ENCODE measurements around the gene ARHGAP33. TPM values are rescaled to one million over a fixed set of nuclear protein-coding genes. Genes with fewer than 3 reads are reported as not detected.

Gene ARHGAP33
- polyA plus RNA-seq, 1 experiment: 1.2 TPM

- TF ChIP-seq CTCF (IDR thresholded peaks at IDR 0.05; ENCODE audit: low read depth, low read length): no peak
- no peak for DNase-seq (ENCODE audit: low read depth, low spot score)
- Histone ChIP-seq H3K9me3 (ENCODE audit: control insufficient read depth, insufficient read depth, low read length) (no peaks in the 10 kb centered on the region), H3K4me3 (ENCODE audit: low read depth, low read length) (no peak overlapping the region), H3K27ac (ENCODE audit: low read depth, low read length) (no peak overlapping the region), H3K27me3 (ENCODE audit: control insufficient read depth, insufficient read depth, low read length) (peaks cover 18% of the 10 kb centered on the region)
- ChIA-PET CTCF (no interaction called here), POLR2A (no interaction called here)
Observed at GRCh38 chr19:35813043-35813890, 37.9 kb downstream of the ARHGAP33 start.

- Histone ChIP-seq H3K9me3 (ENCODE audit: control insufficient read depth, insufficient read depth, low read length) (no peaks in the 10 kb centered on the region), H3K4me3 (ENCODE audit: low read depth, low read length) (no peak overlapping the region), H3K27ac (ENCODE audit: low read depth, low read length) (no peak overlapping the region), H3K27me3 (ENCODE audit: control insufficient read depth, insufficient read depth, low read length) (peaks cover 22% of the 10 kb centered on the region)
- no peak for DNase-seq (ENCODE audit: low read depth, low spot score)
- CTCF ChIA-PET: no interaction called here
- POLR2A ChIA-PET: no interaction called here
- no peak for TF ChIP-seq CTCF (IDR thresholded peaks at IDR 0.05; ENCODE audit: low read depth, low read length)
Observed at GRCh38 chr19:35816262-35816661, 40.9 kb downstream of the ARHGAP33 start.

- no peak for DNase-seq (ENCODE audit: low read depth, low spot score)
- ChIA-PET CTCF (no interaction called here), POLR2A (no interaction called here)
- peaks cover 17% of the 10 kb centered on the region for H3K27me3 ChIP-seq (ENCODE audit: control insufficient read depth, insufficient read depth, low read length)
- TF ChIP-seq CTCF (IDR thresholded peaks at IDR 0.05; ENCODE audit: low read depth, low read length): no peak
- H3K27ac ChIP-seq (ENCODE audit: low read depth, low read length): no peak overlapping the region
- no peak overlapping the region for H3K4me3 ChIP-seq (ENCODE audit: low read depth, low read length)
- no peaks in the 10 kb centered on the region for H3K9me3 ChIP-seq (ENCODE audit: control insufficient read depth, insufficient read depth, low read length)
Observed at GRCh38 chr19:35816846-35817245, 41.5 kb downstream of the ARHGAP33 start.

GRCh38 chr19:35818445-35818844 lies 43.1 kb downstream of the ARHGAP33 start:
- CTCF ChIA-PET: interaction anchor here (0.5 to 2.3 kb wide), 3 partner anchors 122 to 822 kb away, joined by 4 to 22 read pairs (median 5); no protein-coding TSS in a partner anchor
- no peak overlapping the region for H3K4me3 ChIP-seq (ENCODE audit: low read depth, low read length)
- H3K27me3 ChIP-seq (ENCODE audit: control insufficient read depth, insufficient read depth, low read length): peaks cover 10% of the 10 kb centered on the region
- H3K9me3 ChIP-seq (ENCODE audit: control insufficient read depth, insufficient read depth, low read length): no peaks in the 10 kb centered on the region
- TF ChIP-seq CTCF (IDR thresholded peaks at IDR 0.05; ENCODE audit: low read depth, low read length): no peak
- no peak overlapping the region for H3K27ac ChIP-seq (ENCODE audit: low read depth, low read length)
- POLR2A ChIA-PET: no interaction called here
- no peak for DNase-seq (ENCODE audit: low read depth, low spot score)

GRCh38 chr19:35822579-35822978 lies 47.2 kb downstream of the ARHGAP33 start:
- ChIA-PET POLR2A (no interaction called here), CTCF (no interaction called here)
- Histone ChIP-seq H3K27me3 (ENCODE audit: control insufficient read depth, insufficient read depth, low read length) (peaks cover 4% of the 10 kb centered on the region), H3K9me3 (ENCODE audit: control insufficient read depth, insufficient read depth, low read length) (no peaks in the 10 kb centered on the region), H3K4me3 (ENCODE audit: low read depth, low read length) (no peak overlapping the region), H3K27ac (ENCODE audit: low read depth, low read length) (no peak overlapping the region)
- TF ChIP-seq CTCF (IDR thresholded peaks at IDR 0.05; ENCODE audit: low read depth, low read length): no peak
- no peak for DNase-seq (ENCODE audit: low read depth, low spot score)
